Activated naive CD8-positive, alpha-beta T cell treated with anti-CD3 and anti-CD28 coated beads, Interleukin-2, amount 10 ng/mL, durations not matched to agents 7 days and 5 days (primary cell): ENCODE measurements around the gene SPDYE3. TPM values are rescaled to one million over a fixed set of nuclear protein-coding genes. Genes with fewer than 3 reads are reported as not detected.
"Not testable (repeated sequence)": the region's sequence is repeated elsewhere in the genome, so short reads cannot be mapped to it uniquely, and the experiment has no call there.

Experiments
- ATAC-seq: fragments of 150-1000 bp; cut with Tn5 transposase; one replicate; pipeline ENCODE4 v1.10.0; 2021; ENCODE audit warnings: low read depth, moderate library complexity
- POLR2A ChIA-PET: fragments of 350-600 bp; sonication (Branson Sonifier 250); formaldehyde crosslinking; loops from one replicate; lab custom pipeline; 2021; ENCODE audit warnings: antibody characterized with exemption; lab: Charles Lee
- DNase-seq: peaks from one replicate; pipeline ENCODE4 v3.0.0; 2021
- H3K27ac Mint-ChIP-seq: one replicate; pipeline ENCODE4 v1.8.0; 2022; ENCODE audit warnings: mild to moderate bottlenecking, mixed read lengths
- H3K27me3 Mint-ChIP-seq: one replicate; pipeline ENCODE4 v1.8.0; 2022; ENCODE audit warnings: mild to moderate bottlenecking, moderate library complexity, mixed read lengths
- H3K36me3 Mint-ChIP-seq: one replicate; pipeline ENCODE4 v1.8.0; 2021; ENCODE audit warnings: mild to moderate bottlenecking, mixed read lengths
- H3K4me1 Mint-ChIP-seq: one replicate; pipeline ENCODE4 v1.8.0; 2021; ENCODE audit warnings: mixed read lengths
- H3K4me3 Mint-ChIP-seq: one replicate; pipeline ENCODE4 v1.8.0; 2022; ENCODE audit warnings: mild to moderate bottlenecking, moderate library complexity, mixed read lengths
- H3K9me3 Mint-ChIP-seq: one replicate; pipeline ENCODE4 v1.8.0; 2021; ENCODE audit warnings: mixed read lengths
- total RNA-seq, 2 experiments: library from RNA; stranded (reverse); gene quantifications; one replicate each; pipeline ENCODE4 v1.2.3, GENCODE V29; 2021

The SPDYE3 gene
- total RNA-seq, 2 experiments from 2014 or later: not detected

- H3K27ac Mint-ChIP-seq: peak overlapping the region; percentile 90
- DNase-seq, H3K4me1 Mint-ChIP-seq, H3K27me3 Mint-ChIP-seq, ATAC-seq, POLR2A ChIA-PET, H3K9me3 Mint-ChIP-seq: not testable (repeated sequence)
- H3K4me3 Mint-ChIP-seq: peak overlapping the region; percentile 75
- peaks cover 16% of the 10 kb centered on the region for H3K36me3 Mint-ChIP-seq
Observed at GRCh38 chr7:100318329-100318728, 10.8 kb downstream of the SPDYE3 start.

GRCh38 chr7:100321648-100322047 lies 14.1 kb downstream of the SPDYE3 start:
- DNase-seq, H3K4me3 Mint-ChIP-seq, H3K27me3 Mint-ChIP-seq, H3K9me3 Mint-ChIP-seq, POLR2A ChIA-PET, ATAC-seq, H3K4me1 Mint-ChIP-seq, H3K27ac Mint-ChIP-seq: not testable (repeated sequence)
- H3K36me3 Mint-ChIP-seq: peaks cover 20% of the 10 kb centered on the region

- H3K9me3 Mint-ChIP-seq, H3K27me3 Mint-ChIP-seq, DNase-seq, POLR2A ChIA-PET, H3K4me1 Mint-ChIP-seq, H3K27ac Mint-ChIP-seq, ATAC-seq, H3K4me3 Mint-ChIP-seq: not testable (repeated sequence)
- peaks cover 24% of the 10 kb centered on the region for H3K36me3 Mint-ChIP-seq
Observed at GRCh38 chr7:100324194-100324593, 16.7 kb downstream of the SPDYE3 start.

DNA sequence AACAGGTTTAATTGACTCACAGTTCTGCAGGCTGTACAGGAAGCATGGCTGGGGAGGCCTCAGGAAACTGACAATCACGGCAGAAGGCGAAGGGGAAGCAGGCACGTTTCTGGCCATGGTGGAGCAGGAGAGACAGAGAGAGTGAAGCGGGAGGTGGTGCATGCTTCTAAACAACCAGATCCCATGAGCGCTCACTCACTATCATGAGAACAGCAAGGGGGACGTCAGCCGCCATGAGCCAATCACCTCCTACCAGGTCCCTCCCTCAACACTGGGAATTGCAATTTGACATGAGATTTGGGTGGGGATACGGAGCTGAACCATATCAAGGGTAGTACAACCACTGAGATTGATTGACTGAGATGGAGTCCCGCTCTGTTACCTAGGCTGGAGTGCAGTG lies 18.2 kb downstream of the SPDYE3 start:
- H3K9me3 Mint-ChIP-seq, H3K4me1 Mint-ChIP-seq, H3K27me3 Mint-ChIP-seq, DNase-seq, ATAC-seq, POLR2A ChIA-PET, H3K4me3 Mint-ChIP-seq: not testable (repeated sequence)
- Mint-ChIP-seq H3K36me3 (peaks cover 21% of the 10 kb centered on the region), H3K27ac (peak overlapping the region; percentile 30)

DNA sequence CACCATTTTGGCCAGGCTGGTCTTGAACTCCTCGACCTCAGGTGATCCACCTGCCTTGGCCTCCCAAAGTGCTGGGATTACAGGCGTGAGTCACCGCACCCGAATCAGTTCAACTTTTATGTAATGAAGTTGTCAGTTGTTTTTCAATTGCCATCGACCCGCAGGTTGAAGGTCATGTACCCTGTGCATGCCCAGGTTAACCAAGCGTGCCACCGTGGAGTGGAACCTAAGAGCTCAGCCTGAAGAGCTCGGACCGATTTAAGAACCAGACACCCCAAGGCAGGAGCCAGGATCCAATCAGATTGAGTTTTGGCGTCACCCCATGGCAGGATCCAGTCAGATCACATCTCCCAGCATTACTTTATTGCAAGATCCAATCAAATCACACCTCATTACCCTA lies 19.4 kb downstream of the SPDYE3 start:
- POLR2A ChIA-PET, H3K9me3 Mint-ChIP-seq, H3K27me3 Mint-ChIP-seq, DNase-seq, H3K27ac Mint-ChIP-seq, ATAC-seq, H3K4me3 Mint-ChIP-seq, H3K4me1 Mint-ChIP-seq: not testable (repeated sequence)
- peaks cover 20% of the 10 kb centered on the region for H3K36me3 Mint-ChIP-seq

DNA sequence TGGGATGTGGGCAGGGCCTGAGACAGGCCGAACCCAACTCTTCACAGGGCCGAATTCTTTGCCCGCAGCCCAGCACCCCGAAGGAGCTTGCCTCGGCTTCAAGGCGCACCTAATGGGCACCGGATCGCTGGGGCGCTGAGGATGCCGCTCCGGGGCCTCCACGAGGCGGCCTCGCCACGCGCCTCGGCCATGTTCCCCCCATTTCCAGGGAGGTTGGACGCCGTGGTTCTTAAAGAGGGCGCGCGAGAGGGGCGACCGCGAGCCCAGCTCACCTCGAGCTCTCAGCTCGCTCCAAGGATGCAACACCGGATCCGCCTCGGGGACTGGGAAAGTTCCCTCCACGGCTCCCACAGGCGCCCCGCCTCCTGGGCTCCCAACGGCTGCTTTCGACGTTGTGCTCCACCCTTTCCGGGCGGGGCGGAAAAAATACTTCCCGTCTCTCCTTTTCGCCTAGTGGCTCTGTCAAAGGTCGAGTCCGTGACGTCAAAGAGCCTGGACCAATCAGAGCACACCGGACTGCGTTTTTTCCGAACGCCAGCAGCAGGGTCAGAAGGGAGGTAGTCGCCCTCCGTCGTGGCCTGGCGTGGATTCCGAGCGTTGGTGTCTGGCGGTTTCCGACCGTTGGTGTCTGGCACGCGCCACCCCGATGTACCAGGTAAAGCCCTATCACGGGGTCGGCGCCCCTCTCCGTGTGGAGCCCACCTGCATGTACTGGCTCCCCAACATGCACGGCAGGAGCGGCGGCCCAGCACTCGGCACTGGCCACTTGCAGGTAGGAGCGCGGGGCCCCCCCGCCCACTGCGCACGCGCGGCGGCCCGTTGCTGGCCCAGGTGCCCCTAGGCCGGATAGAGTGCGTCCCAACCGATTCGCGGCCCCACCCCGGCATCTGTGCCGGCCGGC lies 28.3 kb downstream of the SPDYE3 start:
- H3K4me3 Mint-ChIP-seq: peak overlapping the region; percentile 95

DNA sequence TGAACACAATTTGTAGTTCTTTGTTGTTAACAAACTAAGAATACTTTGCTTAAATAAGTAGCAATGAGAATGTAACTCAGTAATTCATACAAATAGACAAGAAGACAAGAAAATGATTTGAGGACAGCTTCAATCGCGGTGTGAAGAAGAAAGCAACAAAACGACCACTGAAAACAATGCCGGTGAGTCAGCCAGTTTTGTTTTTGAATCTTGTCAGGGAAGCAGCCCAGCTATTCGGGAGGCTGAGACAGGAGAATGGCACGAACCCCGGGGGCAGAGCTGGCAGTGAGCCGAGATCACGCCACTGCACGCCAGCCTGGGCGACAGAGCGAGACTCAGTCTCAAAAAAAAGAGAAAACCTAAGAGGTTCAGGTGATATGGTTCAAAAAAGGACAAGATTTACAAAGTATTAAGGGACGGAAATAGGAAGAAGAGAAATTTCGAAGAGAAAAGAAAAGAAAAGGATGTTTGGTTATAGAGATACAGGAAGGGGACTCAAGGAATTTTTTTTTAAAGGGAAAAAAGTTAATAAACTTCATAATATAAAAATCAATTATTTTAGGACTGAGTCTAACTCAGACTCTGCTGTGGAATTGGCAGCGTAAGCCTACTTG lies 30.7 kb downstream of the SPDYE3 start:
- H3K9me3 Mint-ChIP-seq, POLR2A ChIA-PET, H3K27ac Mint-ChIP-seq, DNase-seq, ATAC-seq, H3K27me3 Mint-ChIP-seq: not testable (repeated sequence)
- peaks cover 31% of the 10 kb centered on the region for H3K4me1 Mint-ChIP-seq
- peak overlapping the region; percentile 22 for H3K4me3 Mint-ChIP-seq
- H3K36me3 Mint-ChIP-seq: peaks cover 13% of the 10 kb centered on the region

More for the DNA sequence above, 28.3 kb downstream of the SPDYE3 start:
- POLR2A ChIA-PET: interaction anchor here (0.6 to 1.5 kb wide), 5 partner anchors 9 to 799 kb away, joined by 3 to 9 read pairs (median 3); no protein-coding TSS in a partner anchor
- H3K27me3 Mint-ChIP-seq, H3K36me3 Mint-ChIP-seq, H3K9me3 Mint-ChIP-seq: not testable (repeated sequence)
- H3K4me1 Mint-ChIP-seq: peaks cover 20% of the 10 kb centered on the region
- peak overlapping the region; percentile 97 for H3K27ac Mint-ChIP-seq
- peak; percentile 90 for ATAC-seq
- DNase-seq: peak; percentile 91

GRCh38 chr7:100341286-100341685 lies 33.8 kb downstream of the SPDYE3 start:
- peaks cover 14% of the 10 kb centered on the region for H3K36me3 Mint-ChIP-seq
- H3K9me3 Mint-ChIP-seq, DNase-seq, ATAC-seq, POLR2A ChIA-PET, H3K27ac Mint-ChIP-seq, H3K27me3 Mint-ChIP-seq, H3K4me3 Mint-ChIP-seq: not testable (repeated sequence)
- H3K4me1 Mint-ChIP-seq: peaks cover 44% of the 10 kb centered on the region

DNA sequence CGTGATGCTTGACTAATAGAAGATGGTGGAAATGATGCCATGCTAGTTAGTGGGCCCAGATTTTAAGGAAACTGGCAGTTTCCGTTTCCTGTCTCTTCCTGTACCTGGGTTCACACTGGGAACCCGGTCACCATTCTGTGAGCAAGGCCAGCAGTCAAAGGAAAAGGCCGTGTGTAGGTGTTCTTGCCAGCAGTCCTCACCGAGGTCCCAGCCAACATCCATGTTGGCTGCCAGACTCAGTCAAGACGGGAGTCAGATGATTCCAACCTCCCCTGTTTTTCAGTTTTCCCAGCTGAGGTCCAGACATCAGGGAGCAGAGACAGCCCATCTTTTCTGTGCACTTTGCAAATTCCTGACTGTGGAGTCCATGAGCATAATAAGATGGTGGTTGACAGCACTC lies 35.3 kb downstream of the SPDYE3 start:
- ATAC-seq (no peak), DNase-seq (no peak)
- Mint-ChIP-seq H3K9me3 (no peaks in the 10 kb centered on the region), H3K27ac (no peak overlapping the region), H3K4me1 (peaks cover 43% of the 10 kb centered on the region), H3K36me3 (peaks cover 20% of the 10 kb centered on the region), H3K4me3 (no peak overlapping the region), H3K27me3 (no peaks in the 10 kb centered on the region)
- POLR2A ChIA-PET: interaction anchor here (0.6 kb wide), 1 partner anchor 191 kb away, joined by 3 read pairs; no protein-coding TSS in a partner anchor

DNA sequence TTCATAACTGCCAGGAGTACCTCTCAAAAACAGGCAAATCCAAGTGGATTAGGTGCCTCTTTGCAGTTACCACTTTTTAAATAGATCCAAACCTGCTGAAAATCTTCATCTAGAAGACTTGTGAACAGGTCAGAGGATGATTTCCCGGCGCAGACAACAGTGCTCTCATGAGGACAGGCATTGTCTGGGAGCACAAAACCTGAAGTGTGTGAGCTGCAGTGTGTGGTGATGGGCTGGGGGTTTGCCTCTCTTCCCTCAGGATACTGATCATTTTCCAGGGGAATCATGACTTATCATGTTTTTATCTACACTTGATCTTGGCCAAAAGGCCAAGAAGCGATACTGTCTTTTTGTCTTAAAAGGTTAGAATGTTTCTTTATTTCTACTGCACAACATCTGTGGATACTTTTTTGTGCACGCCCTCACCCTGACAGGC lies 36.6 kb downstream of the SPDYE3 start:
- H3K27me3 Mint-ChIP-seq, H3K9me3 Mint-ChIP-seq, DNase-seq: not testable (repeated sequence)
- peak overlapping the region; percentile 67 for H3K4me3 Mint-ChIP-seq
- peak; percentile 1 for ATAC-seq
- peak overlapping the region; percentile 89 for H3K27ac Mint-ChIP-seq
- POLR2A ChIA-PET: interaction anchor here (0.7 to 1.6 kb wide), 4 partner anchors 85 to 349 kb away, joined by 3 to 6 read pairs (median 3); partner anchors contain the start of gene PVRIG
- peaks cover 24% of the 10 kb centered on the region for H3K36me3 Mint-ChIP-seq
- H3K4me1 Mint-ChIP-seq: peaks cover 36% of the 10 kb centered on the region

DNA sequence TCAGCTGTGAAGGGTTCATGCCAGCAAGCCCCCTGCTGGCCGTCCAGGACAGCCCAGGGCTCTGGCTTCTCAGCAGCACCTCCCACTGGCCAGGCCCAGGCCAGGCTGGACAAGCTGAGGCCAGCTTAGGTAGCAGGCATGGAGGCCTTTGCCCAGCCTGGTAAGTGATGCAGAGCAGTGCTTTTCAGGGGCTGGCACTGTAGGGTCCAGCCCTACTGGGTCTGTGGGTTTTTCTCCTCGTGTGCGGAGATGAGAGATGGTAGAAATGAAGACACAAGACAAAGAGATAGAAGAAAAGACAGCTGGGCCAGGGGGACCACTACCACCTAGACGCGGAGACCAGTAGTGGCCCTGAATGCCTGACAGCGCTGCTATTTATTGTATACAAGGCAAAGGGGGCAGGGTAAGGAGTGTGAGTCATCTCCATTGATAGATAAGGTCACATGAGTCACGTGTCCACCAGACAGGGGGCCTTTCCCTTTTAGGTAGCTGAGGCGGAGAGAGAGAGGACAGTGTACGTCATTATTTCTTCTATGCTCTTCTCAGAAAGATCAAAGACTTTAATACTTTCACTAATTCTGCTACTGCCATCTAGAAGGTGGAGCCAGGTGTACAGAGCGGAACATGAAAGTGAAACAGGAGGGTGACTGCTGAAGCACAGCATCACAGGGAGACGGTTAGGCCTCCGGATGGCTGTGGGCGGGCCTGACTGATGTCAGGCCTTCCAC lies 37.2 kb downstream of the SPDYE3 start:
- Mint-ChIP-seq H3K4me1 (peaks cover 36% of the 10 kb centered on the region), H3K4me3 (peak overlapping the region; percentile 67), H3K36me3 (peaks cover 25% of the 10 kb centered on the region), H3K27ac (peak overlapping the region; percentile 89)
- not testable (repeated sequence) for H3K9me3 Mint-ChIP-seq, H3K27me3 Mint-ChIP-seq
- peak; percentile 63 for DNase-seq
- peak; percentile 94 for ATAC-seq
- POLR2A ChIA-PET: interaction anchor here (0.8 to 1.6 kb wide), 4 partner anchors 10 to 212 kb away, joined by 3 to 6 read pairs (median 3); partner anchors contain the start of gene PVRIG

DNA sequence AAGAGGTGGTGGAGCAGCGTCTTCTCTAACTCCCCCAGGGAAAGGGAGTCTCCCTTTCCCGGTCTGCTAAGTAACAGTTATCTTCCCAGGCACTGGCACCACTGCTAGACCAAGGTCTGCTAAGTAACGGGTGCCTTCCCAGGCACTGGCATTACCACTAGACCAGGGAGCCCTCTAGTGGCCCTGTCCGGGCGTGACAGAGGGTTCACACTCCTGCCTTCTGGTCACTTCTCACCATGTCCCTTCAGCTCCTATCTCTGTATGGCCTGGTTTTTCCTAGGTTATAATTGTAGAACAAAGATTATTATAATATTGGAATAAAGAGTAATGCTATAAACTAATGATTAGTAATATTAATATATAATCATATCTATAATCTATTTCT lies 37.8 kb downstream of the SPDYE3 start:
- Mint-ChIP-seq H3K4me1 (peaks cover 37% of the 10 kb centered on the region), H3K36me3 (peaks cover 28% of the 10 kb centered on the region), H3K27ac (peak overlapping the region; percentile 89), H3K4me3 (peak overlapping the region; percentile 67)
- not testable (repeated sequence) for H3K9me3 Mint-ChIP-seq, H3K27me3 Mint-ChIP-seq
- peak; percentile 41 for ATAC-seq
- DNase-seq: peak; percentile 74
- POLR2A ChIA-PET: interaction anchor here (0.8 to 1.6 kb wide), 4 partner anchors 10 to 212 kb away, joined by 3 to 6 read pairs (median 3); partner anchors contain the start of gene PVRIG

- H3K4me1 Mint-ChIP-seq: peaks cover 46% of the 10 kb centered on the region
- ATAC-seq (no peak), DNase-seq (no peak)
- peak overlapping the region; percentile 71 for H3K27ac Mint-ChIP-seq
- peaks cover 32% of the 10 kb centered on the region for H3K36me3 Mint-ChIP-seq
- H3K4me3 Mint-ChIP-seq: no peak overlapping the region
- POLR2A ChIA-PET: interaction anchor here (0.5 to 1.2 kb wide), 4 partner anchors 11 to 213 kb away, joined by 3 to 4 read pairs (median 3); partner anchors contain the start of gene ZCWPW1
- H3K9me3 Mint-ChIP-seq: no peaks in the 10 kb centered on the region
- H3K27me3 Mint-ChIP-seq: no peaks in the 10 kb centered on the region
Observed at GRCh38 chr7:100346921-100347320, 39.4 kb downstream of the SPDYE3 start.
